NT2/D1 (cell line): ENCODE data around the gene CD300H.

Experiments
- SUZ12 ChIP-seq: IDR thresholded peaks from 2 replicates; pipeline ENCODE4 v1.6.1; 2011; ENCODE audit not compliant: insufficient read length, insufficient read depth; ENCODE audit errors: extremely low read depth
- YY1 ChIP-seq: IDR thresholded peaks from 2 replicates; pipeline ENCODE4 v1.6.1; 2011; ENCODE audit not compliant: insufficient read length, insufficient read depth
- ZNF274 ChIP-seq: IDR thresholded peaks from 2 replicates; pipeline ENCODE4 v1.6.1; 2011; ENCODE audit warnings: mild to moderate bottlenecking, low read depth, low read length

DNA sequence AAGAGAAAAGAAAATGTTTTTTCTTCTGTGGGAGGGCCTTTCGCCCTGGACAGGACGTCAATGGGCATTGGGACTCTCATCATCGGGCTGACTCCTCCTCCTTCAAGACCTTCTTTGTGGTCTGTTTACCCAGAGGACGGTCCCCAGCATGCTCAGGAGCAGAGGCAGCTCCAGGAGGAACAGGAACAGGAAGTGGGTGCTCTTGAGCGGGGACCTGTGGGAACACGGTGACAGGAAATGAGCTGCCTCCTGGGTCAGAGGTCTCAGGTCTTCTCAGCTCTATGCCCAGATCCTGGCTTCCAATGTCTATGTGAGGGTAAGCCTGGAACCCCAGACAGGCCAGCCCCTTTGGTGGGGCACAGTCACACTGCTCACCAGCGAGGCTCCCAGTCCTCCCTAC lies 12.6 kb upstream of the CD300H start:
- no peak for TF ChIP-seq YY1
- TF ChIP-seq ZNF274 = no peak
- no peak for TF ChIP-seq SUZ12
